ENCODE measurements around the gene SLC25A17.
"Not testable (repeated sequence)": the region's sequence is repeated elsewhere in the genome, so short reads cannot be mapped to it uniquely, and the experiment has no call there.

SLC25A17 gene

DNA sequence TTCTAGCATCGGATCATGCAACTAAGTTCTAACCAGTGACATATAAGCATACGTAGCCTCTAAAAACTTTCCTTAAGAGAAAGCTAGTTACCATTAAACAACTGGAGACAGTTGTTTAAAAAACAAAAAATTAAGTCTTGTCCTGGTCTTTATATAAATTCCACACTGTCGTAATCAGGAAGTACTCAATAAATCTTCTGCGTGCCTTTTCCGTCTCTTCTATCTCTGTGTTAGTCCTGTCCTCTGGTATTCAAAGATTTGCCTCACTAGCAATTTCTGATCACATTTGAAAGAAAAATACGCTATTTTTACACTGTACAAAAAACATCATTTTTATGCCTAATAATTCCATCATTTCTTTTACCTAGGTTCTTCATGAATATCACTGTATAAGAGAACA, 10.0 kb upstream of the SLC25A17 start:
- WGBS, 2 donors (ENCODE audit: extremely low coverage in 2 of 2, insufficient read length in 2 of 2, insufficient replicate concordance in 1 of 2), result no CpG with 5 or more reads among the region's 6 CpGs
- Histone ChIP-seq H2AK5ac (ENCODE audit: low read depth, low read length) (no peak overlapping the region), H3K4me1 (ENCODE audit: control insufficient read depth in 2 of 2, insufficient read depth in 1 of 2, low read depth in 1 of 2, low read length in 2 of 2) (no peaks in the 10 kb centered on the region), H4K8ac (ENCODE audit: low read depth, low read length) (no peak overlapping the region), H3K18ac (ENCODE audit: low read length) (no peak overlapping the region), H2BK5ac (ENCODE audit: low read length) (no peak overlapping the region), H3K4me2 (ENCODE audit: insufficient read depth, low read length, poor library complexity, severe bottlenecking) (no peak overlapping the region), H2BK120ac (ENCODE audit: low read depth, low read length) (no peak overlapping the region), H2BK15ac (ENCODE audit: low read length) (no peak overlapping the region), H4K91ac (ENCODE audit: low read depth, low read length, poor library complexity) (no peak overlapping the region), H2AFZ (ENCODE audit: low read length) (no peak overlapping the region), H3K36me3 (replicated peaks in 1 of 2; ENCODE audit: control insufficient read depth in 2 of 2, insufficient read depth in 2 of 2, low read length in 2 of 2) (peaks cover 11 to 93% of the 10 kb centered on the region in 2 donors), H3K79me1 (ENCODE audit: low read depth, low read length) (no peaks in the 10 kb centered on the region), H3K9me3 (replicated peaks in 1 of 2; ENCODE audit: control insufficient read depth in 2 of 2, insufficient read depth in 1 of 2, low read depth in 1 of 2, low read length in 2 of 2) (no peaks in the 10 kb centered on the region), H3K4me3 (ENCODE audit: low read length in 2 of 2) (no peak overlapping the region), H3K4ac (ENCODE audit: low read length) (no peak overlapping the region), H3K27me3 (ENCODE audit: control insufficient read depth in 3 of 3, insufficient read depth in 3 of 3, low read depth in 1 of 3, low read length in 3 of 3) (no peaks in the 10 kb centered on the region), H3K27ac (replicated peaks; ENCODE audit: low read length) (no peak overlapping the region), H3K9ac (ENCODE audit: low read depth, low read length, poor library complexity) (no peak overlapping the region), H2BK12ac (ENCODE audit: low read length) (no peak overlapping the region), H3K14ac (ENCODE audit: low read length) (no peak overlapping the region), H3K23ac (ENCODE audit: low read depth, low read length, poor library complexity) (no peak overlapping the region)
- no peak for DNase-seq (ENCODE audit: low spot score)

DNA sequence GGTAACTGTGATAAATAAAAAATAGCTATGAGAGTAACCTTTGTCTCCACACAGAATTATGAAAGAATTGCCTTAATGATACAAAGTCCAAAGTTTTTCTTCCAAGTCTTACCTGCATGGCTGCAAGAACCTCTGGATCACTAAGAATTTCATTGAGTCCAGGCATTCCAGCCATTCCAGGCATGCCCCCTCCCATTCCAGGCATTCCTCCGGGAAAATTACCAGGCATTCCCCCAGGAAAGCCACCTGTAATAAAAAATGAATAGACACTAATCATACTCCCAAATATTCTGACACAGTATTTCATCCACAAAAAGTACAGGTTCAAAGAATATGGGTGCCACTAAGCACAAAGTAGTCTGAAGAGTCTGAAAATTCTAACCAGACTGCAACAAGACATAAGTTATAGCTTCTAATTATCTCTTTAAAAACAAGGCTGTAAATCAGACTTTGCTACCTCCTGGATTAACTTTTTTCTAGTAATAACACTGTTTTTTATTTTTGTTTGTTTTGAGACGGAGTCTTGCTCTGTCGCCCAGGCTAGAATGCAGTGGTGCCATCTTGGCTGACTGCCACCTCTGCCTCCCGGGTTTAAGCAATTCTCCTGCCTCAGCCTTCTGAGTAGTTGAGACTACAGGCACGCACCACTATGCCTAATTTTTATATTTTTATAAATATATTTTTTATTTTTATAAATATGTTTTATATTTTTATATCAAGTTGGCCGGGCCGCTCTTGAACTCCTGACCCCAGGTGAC, 8.0 kb upstream of the SLC25A17 start:
- Histone ChIP-seq H4K8ac (ENCODE audit: low read depth, low read length) (no peak overlapping the region), H3K23ac (ENCODE audit: low read depth, low read length, poor library complexity) (no peak overlapping the region), H3K14ac (ENCODE audit: low read length) (no peak overlapping the region), H2BK15ac (ENCODE audit: low read length) (no peak overlapping the region), H3K9me3 (replicated peaks in 1 of 2; ENCODE audit: control insufficient read depth in 2 of 2, insufficient read depth in 1 of 2, low read depth in 1 of 2, low read length in 2 of 2) (no peaks in the 10 kb centered on the region), H2BK12ac (ENCODE audit: low read length) (no peak overlapping the region), H3K4me1 (ENCODE audit: control insufficient read depth in 2 of 2, insufficient read depth in 1 of 2, low read depth in 1 of 2, low read length in 2 of 2) (no peaks in the 10 kb centered on the region), H3K9ac (ENCODE audit: low read depth, low read length, poor library complexity) (no peak overlapping the region), H3K27ac (replicated peaks; ENCODE audit: low read length) (no peak overlapping the region), H2AFZ (ENCODE audit: low read length) (no peak overlapping the region), H3K27me3 (ENCODE audit: control insufficient read depth in 3 of 3, insufficient read depth in 3 of 3, low read depth in 1 of 3, low read length in 3 of 3) (no peaks in the 10 kb centered on the region), H3K4ac (ENCODE audit: low read length) (no peak overlapping the region), H4K91ac (ENCODE audit: low read depth, low read length, poor library complexity) (no peak overlapping the region), H3K18ac (ENCODE audit: low read length) (no peak overlapping the region), H3K4me3 (ENCODE audit: low read length in 2 of 2) (no peak overlapping the region), H3K4me2 (ENCODE audit: insufficient read depth, low read length, poor library complexity, severe bottlenecking) (no peak overlapping the region), H3K36me3 (replicated peaks in 1 of 2; ENCODE audit: control insufficient read depth in 2 of 2, insufficient read depth in 2 of 2, low read length in 2 of 2) (peaks cover 4 to 94% of the 10 kb centered on the region in 2 donors), H2BK5ac (ENCODE audit: low read length) (no peak overlapping the region), H2AK5ac (ENCODE audit: low read depth, low read length) (no peak overlapping the region), H3K79me1 (ENCODE audit: low read depth, low read length) (no peaks in the 10 kb centered on the region), H2BK120ac (ENCODE audit: low read depth, low read length) (no peak overlapping the region)
- WGBS, 2 donors (ENCODE audit: extremely low coverage in 2 of 2, insufficient read length in 2 of 2, insufficient replicate concordance in 1 of 2), result no CpG with 5 or more reads among the region's 7 CpGs
- no peak for DNase-seq (ENCODE audit: low spot score)

DNA sequence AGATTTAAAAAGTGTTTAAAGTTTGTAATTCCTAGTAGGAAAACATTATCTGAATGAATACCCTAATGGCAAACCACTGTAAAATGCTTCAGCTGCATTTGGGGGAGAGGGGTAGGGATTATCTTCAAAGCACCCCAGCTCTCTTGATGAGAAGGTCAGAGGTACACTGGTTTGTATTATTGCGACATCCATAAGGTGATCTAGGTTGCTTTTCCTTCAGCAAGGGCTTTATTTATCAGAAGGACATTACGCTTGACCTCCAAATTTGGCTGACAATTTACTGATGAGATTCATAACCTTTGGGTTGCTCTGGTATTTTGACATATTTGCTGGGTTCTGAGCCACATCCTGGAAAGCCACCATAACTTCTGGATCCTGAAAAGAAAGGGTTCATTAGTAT, 7.1 kb upstream of the SLC25A17 start:
- H4K91ac ChIP-seq (ENCODE audit: low read depth, low read length, poor library complexity); H3K4me2 ChIP-seq (ENCODE audit: insufficient read depth, low read length, poor library complexity, severe bottlenecking); H4K8ac ChIP-seq (ENCODE audit: low read depth, low read length); H2BK12ac ChIP-seq (ENCODE audit: low read length); H3K9ac ChIP-seq (ENCODE audit: low read depth, low read length, poor library complexity); H2BK120ac ChIP-seq (ENCODE audit: low read depth, low read length); H3K23ac ChIP-seq (ENCODE audit: low read depth, low read length, poor library complexity); H3K27ac ChIP-seq (replicated peaks; ENCODE audit: low read length); H2BK15ac ChIP-seq (ENCODE audit: low read length); DNase-seq (ENCODE audit: low spot score); H3K4me3 ChIP-seq (ENCODE audit: low read length in 2 of 2); H3K79me1 ChIP-seq (ENCODE audit: low read depth, low read length); H3K27me3 ChIP-seq (ENCODE audit: control insufficient read depth in 3 of 3, insufficient read depth in 3 of 3, low read depth in 1 of 3, low read length in 3 of 3); H3K14ac ChIP-seq (ENCODE audit: low read length); H2AFZ ChIP-seq (ENCODE audit: low read length); H3K18ac ChIP-seq (ENCODE audit: low read length); H3K4ac ChIP-seq (ENCODE audit: low read length); H2AK5ac ChIP-seq (ENCODE audit: low read depth, low read length); H3K4me1 ChIP-seq (ENCODE audit: control insufficient read depth in 2 of 2, insufficient read depth in 1 of 2, low read depth in 1 of 2, low read length in 2 of 2); H3K9me3 ChIP-seq (replicated peaks in 1 of 2; ENCODE audit: control insufficient read depth in 2 of 2, insufficient read depth in 1 of 2, low read depth in 1 of 2, low read length in 2 of 2); H2BK5ac ChIP-seq (ENCODE audit: low read length): not testable (repeated sequence)
- WGBS, 2 donors (ENCODE audit: extremely low coverage in 2 of 2, insufficient read length in 2 of 2, insufficient replicate concordance in 1 of 2), result no CpG with 5 or more reads among the region's 2 CpGs
- H3K36me3 ChIP-seq (replicated peaks in 1 of 2; ENCODE audit: control insufficient read depth in 2 of 2, insufficient read depth in 2 of 2, low read length in 2 of 2), result peaks cover 4 to 87% of the 10 kb centered on the region in 2 donors

DNA sequence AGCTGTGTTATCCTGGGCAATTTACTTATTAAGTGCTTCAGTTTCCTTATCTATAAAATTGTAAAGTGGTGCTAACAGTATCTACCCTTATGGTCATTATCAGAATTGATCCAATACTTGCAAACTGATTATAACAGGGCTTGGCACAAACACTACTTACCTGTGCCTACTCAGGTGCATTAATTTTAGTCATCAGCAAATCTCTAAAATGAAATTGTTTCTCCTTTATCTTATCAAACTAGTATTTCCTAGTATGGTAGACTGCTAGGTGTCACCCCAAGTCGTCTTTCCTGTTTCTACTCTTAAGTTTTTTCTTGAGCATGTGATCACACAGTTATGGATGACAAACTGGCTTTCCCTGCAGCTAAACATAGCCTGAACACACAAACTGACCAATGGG, 4.3 kb upstream of the SLC25A17 start:
- peaks cover 0 to 58% of the 10 kb centered on the region in 2 donors for H3K36me3 ChIP-seq (replicated peaks in 1 of 2; ENCODE audit: control insufficient read depth in 2 of 2, insufficient read depth in 2 of 2, low read length in 2 of 2)
- H3K18ac ChIP-seq (ENCODE audit: low read length), result no peak overlapping the region
- WGBS, 2 donors (ENCODE audit: extremely low coverage in 2 of 2, insufficient read length in 2 of 2, insufficient replicate concordance in 1 of 2), result no CpG with 5 or more reads among the region's 1 CpG
- no peak overlapping the region for H2BK12ac ChIP-seq (ENCODE audit: low read length)
- peaks cover 0 to 3% of the 10 kb centered on the region in 2 donors for H3K4me1 ChIP-seq (ENCODE audit: control insufficient read depth in 2 of 2, insufficient read depth in 1 of 2, low read depth in 1 of 2, low read length in 2 of 2)
- no peak overlapping the region for H3K9ac ChIP-seq (ENCODE audit: low read depth, low read length, poor library complexity)
- no peak overlapping the region for H2AFZ ChIP-seq (ENCODE audit: low read length)
- H3K27ac ChIP-seq (replicated peaks; ENCODE audit: low read length), result no peak overlapping the region
- no peak overlapping the region for H2BK15ac ChIP-seq (ENCODE audit: low read length)
- no peak overlapping the region for H3K23ac ChIP-seq (ENCODE audit: low read depth, low read length, poor library complexity)
- H3K4ac ChIP-seq (ENCODE audit: low read length), result no peak overlapping the region
- H3K14ac ChIP-seq (ENCODE audit: low read length), result no peak overlapping the region
- H2BK5ac ChIP-seq (ENCODE audit: low read length), result no peak overlapping the region
- peaks cover 4% of the 10 kb centered on the region for H3K79me1 ChIP-seq (ENCODE audit: low read depth, low read length)
- no peak overlapping the region for H3K4me3 ChIP-seq (ENCODE audit: low read length in 2 of 2)
- DNase-seq (ENCODE audit: low spot score), result no peak
- H4K8ac ChIP-seq (ENCODE audit: low read depth, low read length), result no peak overlapping the region
- H2BK120ac ChIP-seq (ENCODE audit: low read depth, low read length), result no peak overlapping the region
- H4K91ac ChIP-seq (ENCODE audit: low read depth, low read length, poor library complexity), result no peak overlapping the region
- H3K4me2 ChIP-seq (ENCODE audit: insufficient read depth, low read length, poor library complexity, severe bottlenecking), result no peak overlapping the region
- no peak overlapping the region for H2AK5ac ChIP-seq (ENCODE audit: low read depth, low read length)
- H3K9me3 ChIP-seq (replicated peaks in 1 of 2; ENCODE audit: control insufficient read depth in 2 of 2, insufficient read depth in 1 of 2, low read depth in 1 of 2, low read length in 2 of 2), result no peaks in the 10 kb centered on the region
- H3K27me3 ChIP-seq (ENCODE audit: control insufficient read depth in 3 of 3, insufficient read depth in 3 of 3, low read depth in 1 of 3, low read length in 3 of 3), result no peaks in the 10 kb centered on the region

All from neuronal stem cell (in vitro differentiated cells).